22Rv1 (cell line): ENCODE data around the gene UCP3.

Source experiments
- ZFX ChIP-seq: fragments of 450-650 bp; IDR thresholded peaks from 2 replicates; pipeline ENCODE4 v1.6.1; 2017; ENCODE audit warnings: antibody characterized with exemption, borderline replicate concordance
- TF ChIP-seq, protein P1 (sequence below): fragments of 450-650 bp; IDR thresholded peaks from 2 replicates; pipeline ENCODE4 v1.5.1; 2017; ENCODE audit warnings: mild to moderate bottlenecking

GRCh38 chr11:73977856-73978519 is 30.9 kb downstream of the UCP3 start:
- TF ChIP-seq, protein P1, sequence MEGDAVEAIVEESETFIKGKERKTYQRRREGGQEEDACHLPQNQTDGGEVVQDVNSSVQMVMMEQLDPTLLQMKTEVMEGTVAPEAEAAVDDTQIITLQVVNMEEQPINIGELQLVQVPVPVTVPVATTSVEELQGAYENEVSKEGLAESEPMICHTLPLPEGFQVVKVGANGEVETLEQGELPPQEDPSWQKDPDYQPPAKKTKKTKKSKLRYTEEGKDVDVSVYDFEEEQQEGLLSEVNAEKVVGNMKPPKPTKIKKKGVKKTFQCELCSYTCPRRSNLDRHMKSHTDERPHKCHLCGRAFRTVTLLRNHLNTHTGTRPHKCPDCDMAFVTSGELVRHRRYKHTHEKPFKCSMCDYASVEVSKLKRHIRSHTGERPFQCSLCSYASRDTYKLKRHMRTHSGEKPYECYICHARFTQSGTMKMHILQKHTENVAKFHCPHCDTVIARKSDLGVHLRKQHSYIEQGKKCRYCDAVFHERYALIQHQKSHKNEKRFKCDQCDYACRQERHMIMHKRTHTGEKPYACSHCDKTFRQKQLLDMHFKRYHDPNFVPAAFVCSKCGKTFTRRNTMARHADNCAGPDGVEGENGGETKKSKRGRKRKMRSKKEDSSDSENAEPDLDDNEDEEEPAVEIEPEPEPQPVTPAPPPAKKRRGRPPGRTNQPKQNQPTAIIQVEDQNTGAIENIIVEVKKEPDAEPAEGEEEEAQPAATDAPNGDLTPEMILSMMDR, result no peak
- TF ChIP-seq ZFX, result no peak
